HUES64 (cell line): ENCODE results near the gene KIAA1614.

Source experiments
- H3K27ac ChIP-seq: 2 replicates; pipeline ENCODE4 v1.7.0; 2013; ENCODE audit warnings: low read depth, low read length, inconsistent platforms
- H3K27me3 ChIP-seq: 2 replicates; pipeline ENCODE4 v1.6.1; 2013; ENCODE audit warnings: mild to moderate bottlenecking, low read length; ENCODE audit not compliant: insufficient read depth
- H3K36me3 ChIP-seq: 2 replicates; pipeline ENCODE4 v1.6.1; 2013; ENCODE audit warnings: mild to moderate bottlenecking, low read length; ENCODE audit not compliant: insufficient read depth
- H3K4me1 ChIP-seq: 2 replicates; pipeline ENCODE4 v1.6.1; 2013; ENCODE audit warnings: mild to moderate bottlenecking, low read length, moderate library complexity; ENCODE audit not compliant: insufficient read depth
- H3K4me3 ChIP-seq: 2 replicates; pipeline ENCODE4 v1.5.1; 2013; ENCODE audit warnings: mild to moderate bottlenecking, low read length, moderate library complexity
- H3K9ac ChIP-seq: 2 replicates; pipeline ENCODE4 v1.6.1; 2013; ENCODE audit warnings: mild to moderate bottlenecking, low read depth, low read length
- H3K9me3 ChIP-seq: 2 replicates; pipeline ENCODE4 v1.6.1; 2013; ENCODE audit warnings: low read depth, low read length; ENCODE audit not compliant: insufficient read depth
- WGBS: fragments of 150-250, 120-280 bp; methylation state at CpG from one replicate; pipeline ENCODE4 v1.1.7; 2013; ENCODE audit warnings: missing lambda C conversion rate; 5-methylcytosine and 5-hydroxymethylcytosine counted together

The KIAA1614 gene

GRCh38 chr1:180909005-180909414, 3.7 kb upstream of the KIAA1614 start:
- no peaks in the 10 kb centered on the region for H3K36me3 ChIP-seq
- no peak overlapping the region for H3K9ac ChIP-seq
- 70% methylated on average over 3 of the region's 3 CpGs for WGBS
- peaks cover 33% of the 10 kb centered on the region for H3K27me3 ChIP-seq
- H3K4me1 ChIP-seq, result no peaks in the 10 kb centered on the region
- no peaks in the 10 kb centered on the region for H3K9me3 ChIP-seq
- H3K27ac ChIP-seq, result no peak overlapping the region
- no peak overlapping the region for H3K4me3 ChIP-seq

GRCh38 chr1:180909462-180909976, 3.2 kb upstream of the KIAA1614 start:
- Histone ChIP-seq H3K36me3 (no peaks in the 10 kb centered on the region), H3K4me3 (no peak overlapping the region), H3K9me3 (no peaks in the 10 kb centered on the region), H3K9ac (no peak overlapping the region), H3K4me1 (no peaks in the 10 kb centered on the region), H3K27ac (no peak overlapping the region), H3K27me3 (peaks cover 38% of the 10 kb centered on the region)
- WGBS, result 75% methylated on average over 4 of the region's 5 CpGs

DNA sequence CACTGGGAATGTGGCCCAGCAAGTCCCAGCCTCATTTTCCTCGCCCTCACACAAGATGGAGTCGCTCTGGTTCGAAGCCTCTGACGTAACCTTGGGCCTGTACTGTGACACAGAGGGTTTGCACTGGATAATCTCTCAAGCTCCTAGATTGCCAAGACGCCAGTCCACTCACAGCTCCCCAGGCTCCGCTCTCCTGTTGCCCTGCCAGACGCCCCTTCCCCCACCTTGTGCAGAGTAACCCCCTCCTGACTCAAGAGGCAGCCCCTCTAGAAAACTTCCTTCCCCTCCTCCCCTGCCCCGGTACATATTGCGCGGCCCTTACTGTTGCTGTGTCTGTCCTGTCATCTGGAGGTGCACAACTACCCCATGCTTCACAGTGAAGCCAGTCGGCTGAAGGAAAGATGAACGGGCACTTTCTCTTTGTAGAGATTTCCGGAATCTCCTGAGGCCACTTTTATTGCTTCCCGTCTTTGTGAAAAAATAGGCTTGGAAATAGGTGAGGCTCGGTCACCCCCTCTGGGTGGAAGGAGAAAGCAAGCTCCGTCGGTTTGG, 981 bp upstream of the KIAA1614 start:
- 30% methylated on average over 17 of the region's 17 CpGs for WGBS

DNA sequence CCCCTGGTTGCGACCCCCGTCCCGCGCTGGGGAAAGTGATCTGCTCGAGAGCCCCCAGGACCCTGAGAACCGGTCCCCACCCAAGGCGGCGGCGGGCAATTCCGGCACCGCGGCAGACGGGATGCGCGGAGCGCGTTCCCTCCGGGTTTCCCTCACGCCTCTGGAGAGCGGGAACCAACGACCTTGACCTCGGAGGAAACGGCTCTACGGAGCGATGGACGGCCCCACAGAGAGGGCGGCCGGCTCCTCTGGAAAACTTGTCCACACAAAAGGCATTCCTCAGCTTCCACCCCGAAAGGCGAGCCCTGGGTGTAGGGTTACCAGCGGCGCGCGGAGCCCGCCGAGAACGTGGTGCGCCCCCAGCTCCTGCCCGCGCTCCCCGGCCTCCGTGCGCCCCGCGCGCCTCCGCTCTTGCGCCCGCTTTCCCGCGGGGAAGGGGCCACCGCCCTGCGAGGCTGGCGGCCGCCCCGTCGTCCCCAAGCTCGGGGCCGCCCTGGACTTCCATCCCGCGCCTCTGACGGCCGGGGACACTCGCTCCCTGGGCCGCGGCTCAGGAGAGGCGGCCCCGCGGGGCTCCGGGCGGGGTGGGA, 391 bp upstream of the KIAA1614 start:
- Histone ChIP-seq H3K27ac (no peak overlapping the region), H3K9ac (peak overlapping the region; percentile 71), H3K9me3 (no peaks in the 10 kb centered on the region), H3K4me1 (no peaks in the 10 kb centered on the region), H3K27me3 (peaks cover 38% of the 10 kb centered on the region), H3K36me3 (no peaks in the 10 kb centered on the region), H3K4me3 (peak overlapping the region; percentile 62)
- under 1% methylated on average over 71 of the region's 71 CpGs for WGBS

More for the DNA sequence above, 981 bp upstream of the KIAA1614 start:
- H3K27ac ChIP-seq, result no peak overlapping the region
- H3K4me1 ChIP-seq, result no peaks in the 10 kb centered on the region
- H3K9ac ChIP-seq, result peak overlapping the region; percentile 71
- H3K9me3 ChIP-seq, result no peaks in the 10 kb centered on the region
- H3K27me3 ChIP-seq, result peaks cover 38% of the 10 kb centered on the region
- no peaks in the 10 kb centered on the region for H3K36me3 ChIP-seq
- H3K4me3 ChIP-seq, result peak overlapping the region; percentile 62

DNA sequence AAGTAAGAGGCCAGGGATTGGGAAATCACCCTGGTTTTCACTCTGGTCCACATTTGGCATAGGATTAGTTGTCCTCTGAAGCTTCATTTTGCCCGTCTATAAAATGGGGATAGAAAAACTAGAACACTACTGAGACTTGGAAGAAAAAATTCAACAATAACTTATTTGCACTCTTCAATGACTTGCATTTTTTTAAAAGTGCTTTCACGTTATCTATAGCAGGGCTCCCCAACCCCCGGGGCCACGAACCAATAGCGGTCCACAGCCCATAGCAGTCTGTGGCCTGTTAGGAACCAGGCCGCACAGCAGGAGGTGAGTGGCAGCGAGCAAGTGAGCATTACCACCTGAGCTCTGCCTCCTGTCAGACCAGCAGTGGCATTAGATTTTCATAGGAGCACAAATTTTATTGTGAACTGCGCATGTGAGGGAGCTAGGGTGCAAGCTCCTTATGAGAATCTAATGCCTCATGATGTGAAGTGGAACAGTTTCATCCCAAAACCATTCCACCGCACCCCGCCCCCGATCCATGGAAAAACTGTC, 2.8 kb downstream of the KIAA1614 start:
- Histone ChIP-seq H3K4me3 (no peak overlapping the region), H3K9me3 (no peaks in the 10 kb centered on the region), H3K27me3 (peaks cover 38% of the 10 kb centered on the region), H3K4me1 (no peaks in the 10 kb centered on the region; the same call in 1 of the 2 replicates), H3K9ac (no peak overlapping the region), H3K27ac (no peak overlapping the region), H3K36me3 (no peaks in the 10 kb centered on the region)
- WGBS, result 89% methylated on average over 11 of the region's 11 CpGs

DNA sequence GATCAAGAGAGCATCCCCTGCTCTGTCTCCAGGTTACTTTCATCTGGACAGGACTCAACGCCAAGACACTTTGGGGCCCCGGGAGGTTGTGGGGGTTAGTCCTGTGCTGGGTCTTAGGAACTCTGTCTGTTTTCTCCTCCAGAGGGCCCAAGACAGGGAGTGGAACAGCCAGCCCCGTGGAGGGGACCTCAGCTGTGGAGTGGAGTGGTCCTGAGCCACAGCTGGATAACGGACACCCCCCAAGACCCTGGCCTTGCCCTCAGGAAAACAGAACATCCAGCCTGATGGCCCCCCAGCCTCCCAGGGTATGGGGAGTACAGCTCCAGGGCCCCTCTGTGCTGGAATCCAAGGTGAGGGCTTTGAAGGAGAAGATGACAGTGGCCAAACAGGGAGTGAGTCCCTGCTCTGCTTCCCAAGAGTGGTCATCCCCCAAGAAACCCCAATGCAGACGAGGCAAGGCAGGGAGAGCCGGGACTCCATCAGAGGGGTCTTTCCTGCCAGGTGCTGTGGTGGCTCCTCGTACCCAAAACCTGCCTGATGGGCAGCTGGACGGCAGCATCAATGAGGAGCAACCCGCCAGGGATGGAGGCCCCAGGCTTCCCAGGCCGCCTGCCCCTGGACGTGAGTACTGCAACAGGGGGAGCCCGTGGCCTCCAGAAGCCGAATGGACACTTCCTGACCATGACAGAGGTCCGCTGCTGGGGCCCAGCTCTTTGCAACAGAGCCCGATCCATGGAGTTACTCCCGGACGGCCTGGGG, 3.5 kb downstream of the KIAA1614 start:
- Histone ChIP-seq H3K27ac (no peak overlapping the region), H3K9me3 (no peaks in the 10 kb centered on the region), H3K4me3 (no peak overlapping the region), H3K4me1 (no peaks in the 10 kb centered on the region; the same call in 1 of the 2 replicates), H3K36me3 (no peaks in the 10 kb centered on the region), H3K9ac (no peak overlapping the region), H3K27me3 (peaks cover 33% of the 10 kb centered on the region)
- WGBS, result 91% methylated on average over 17 of the region's 17 CpGs

DNA sequence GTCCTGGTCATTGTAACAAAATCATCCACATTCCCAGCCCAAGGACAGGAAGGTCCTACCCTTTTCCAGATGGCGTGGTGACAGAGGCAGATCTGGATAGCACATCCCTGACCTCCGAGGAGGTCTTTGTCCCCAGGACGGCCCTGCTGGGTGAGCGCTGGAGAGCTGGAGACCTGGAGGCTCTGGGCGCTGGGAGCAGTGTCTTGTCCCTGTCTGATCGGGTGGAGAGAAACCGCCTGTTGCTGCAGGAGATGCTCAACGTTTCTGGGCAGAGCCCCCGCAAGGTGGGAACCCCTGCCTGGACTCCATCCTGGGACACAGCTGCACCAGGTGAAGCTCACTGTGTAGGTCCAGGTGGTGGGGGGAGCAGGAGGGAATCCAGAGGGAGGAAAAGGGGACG, 4.1 kb downstream of the KIAA1614 start:
- H3K27me3 ChIP-seq, result peaks cover 27% of the 10 kb centered on the region
- no peaks in the 10 kb centered on the region for H3K36me3 ChIP-seq
- H3K27ac ChIP-seq, result no peak overlapping the region
- no peak overlapping the region for H3K4me3 ChIP-seq
- H3K9me3 ChIP-seq, result no peaks in the 10 kb centered on the region
- H3K9ac ChIP-seq, result no peak overlapping the region
- H3K4me1 ChIP-seq, result peaks cover under 1% of the 10 kb centered on the region
- 89% methylated on average over 10 of the region's 10 CpGs for WGBS

DNA sequence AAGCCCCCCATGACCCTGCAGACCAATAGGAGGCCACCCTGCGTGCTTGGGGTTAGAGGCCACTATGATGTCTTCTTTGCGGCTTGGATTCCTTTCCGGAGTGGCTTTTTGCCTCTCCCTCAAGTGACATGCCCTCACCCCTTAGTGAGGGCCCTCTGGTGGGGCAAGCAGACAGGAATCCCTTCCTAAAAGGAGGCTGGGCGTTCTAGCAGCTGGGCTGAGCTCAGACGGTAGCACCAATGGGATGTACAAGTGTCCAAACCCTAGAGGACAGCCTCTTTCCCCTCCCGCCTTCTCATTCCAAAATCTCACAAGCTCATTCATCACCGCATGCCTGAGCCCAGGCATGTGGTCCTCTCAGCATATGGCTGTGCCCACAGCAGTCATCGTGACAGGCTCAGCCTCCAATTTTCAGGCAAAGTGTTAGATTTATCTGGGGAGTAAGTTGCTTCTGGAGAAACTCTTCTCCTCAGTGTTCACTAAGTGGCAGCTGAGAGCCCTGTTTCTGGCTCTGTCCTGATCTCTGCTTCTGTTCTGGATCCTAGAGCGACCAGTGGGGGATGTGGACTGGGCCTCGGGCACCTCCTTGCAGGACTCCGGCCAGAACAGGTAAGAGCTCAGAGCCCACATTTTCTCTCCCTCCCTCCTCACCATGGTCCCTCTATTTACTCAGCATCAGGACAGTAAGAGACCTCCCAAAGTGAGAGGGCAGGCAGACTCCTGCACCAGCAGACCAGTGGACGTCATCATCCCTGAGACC, 4.8 kb downstream of the KIAA1614 start:
- Histone ChIP-seq H3K9me3 (no peaks in the 10 kb centered on the region), H3K36me3 (no peaks in the 10 kb centered on the region), H3K4me1 (peaks cover 8% of the 10 kb centered on the region), H3K9ac (no peak overlapping the region), H3K27me3 (peaks cover 20% of the 10 kb centered on the region), H3K27ac (no peak overlapping the region), H3K4me3 (no peak overlapping the region)
- 70% methylated on average over 12 of the region's 12 CpGs for WGBS

GRCh38 chr1:180918519-180918918, 5.8 kb downstream of the KIAA1614 start:
- Histone ChIP-seq H3K36me3 (no peaks in the 10 kb centered on the region), H3K4me1 (peaks cover 15% of the 10 kb centered on the region), H3K4me3 (no peak overlapping the region), H3K27ac (no peak overlapping the region), H3K9ac (no peak overlapping the region), H3K9me3 (no peaks in the 10 kb centered on the region), H3K27me3 (peaks cover 9% of the 10 kb centered on the region)
- WGBS, result 91% methylated on average over 10 of the region's 10 CpGs

DNA sequence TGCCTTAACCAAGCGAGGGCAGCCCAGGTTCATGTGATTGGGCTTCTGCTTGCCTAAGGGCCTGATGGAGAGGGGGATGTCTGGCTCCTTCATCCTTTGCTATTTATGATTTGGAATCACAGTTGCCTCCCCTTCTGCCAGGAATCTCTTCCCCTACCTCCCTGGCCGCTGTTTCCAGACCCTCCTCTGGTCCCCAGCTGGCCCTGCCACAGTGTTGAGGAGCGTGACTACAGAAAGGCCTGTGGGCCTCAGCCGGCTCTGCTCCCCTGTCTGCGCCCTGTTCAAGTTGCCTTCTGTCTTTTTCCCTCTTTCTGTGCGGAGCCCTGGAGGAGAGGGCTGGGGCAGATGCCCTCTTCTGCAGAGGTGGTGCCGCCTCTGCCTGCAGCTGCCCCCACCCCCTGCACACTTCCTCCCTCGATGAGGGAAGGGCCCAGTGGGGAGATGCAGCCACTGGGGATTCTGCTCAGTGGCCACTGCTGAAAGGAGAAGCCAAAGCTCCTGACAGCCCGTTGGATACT, 6.5 kb downstream of the KIAA1614 start:
- no peak overlapping the region for H3K9ac ChIP-seq
- no peak overlapping the region for H3K4me3 ChIP-seq
- 85% methylated on average over 9 of the region's 9 CpGs for WGBS
- no peaks in the 10 kb centered on the region for H3K9me3 ChIP-seq
- no peaks in the 10 kb centered on the region for H3K36me3 ChIP-seq
- H3K27me3 ChIP-seq, result peaks cover 2% of the 10 kb centered on the region
- no peak overlapping the region for H3K27ac ChIP-seq
- peaks cover 22% of the 10 kb centered on the region for H3K4me1 ChIP-seq
